Fibroblast of skin of left biceps (primary cell): ENCODE measurements around the gene IL1R1.

Experiments used
- DNase-seq, 2 experiments: peaks; one replicate each; pipeline ENCODE4 v3.0.0-alpha.2; 2013; ENCODE audit warnings: low read depth in 2 of 2

Gene IL1R1

DNA sequence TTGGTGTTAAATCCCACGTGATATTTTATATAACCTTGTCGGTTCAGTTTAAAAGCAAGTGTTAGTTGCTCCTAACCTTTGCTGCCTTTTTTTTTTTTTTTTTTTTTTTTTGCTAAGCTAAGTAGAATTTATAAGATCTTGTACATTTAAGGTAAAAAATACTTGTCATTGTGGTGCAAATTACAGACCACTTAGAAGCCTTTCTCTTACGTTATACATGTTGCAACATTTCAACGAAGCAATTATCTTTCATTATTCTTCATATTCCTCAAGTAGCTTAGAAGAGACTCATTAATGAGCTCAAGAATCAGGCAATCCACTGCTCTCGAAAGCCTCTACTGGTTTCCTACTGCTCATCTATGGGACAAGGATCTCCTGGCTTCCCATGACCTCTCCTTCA is 29.4 kb downstream of the IL1R1 start:
- no peak for DNase-seq

DNA sequence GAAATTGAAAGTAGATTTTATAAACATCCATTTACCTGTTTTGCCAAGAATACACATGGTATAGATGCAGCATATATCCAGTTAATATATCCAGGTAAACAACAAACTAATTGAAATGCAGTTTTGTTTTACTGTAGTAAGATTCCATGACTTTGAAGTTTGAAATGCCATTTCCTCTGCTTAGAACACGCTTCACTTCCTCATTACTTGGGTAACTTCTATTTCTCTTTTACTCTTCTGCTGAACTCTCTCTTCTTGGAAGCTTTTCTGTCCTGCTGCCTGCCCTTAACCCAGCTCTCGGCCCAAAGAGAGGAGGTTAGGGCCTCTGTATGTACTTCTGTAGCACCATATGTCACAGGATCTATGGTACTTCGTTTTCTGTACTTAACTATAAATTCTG is 30.2 kb downstream of the IL1R1 start:
- DNase-seq = no peak

DNA sequence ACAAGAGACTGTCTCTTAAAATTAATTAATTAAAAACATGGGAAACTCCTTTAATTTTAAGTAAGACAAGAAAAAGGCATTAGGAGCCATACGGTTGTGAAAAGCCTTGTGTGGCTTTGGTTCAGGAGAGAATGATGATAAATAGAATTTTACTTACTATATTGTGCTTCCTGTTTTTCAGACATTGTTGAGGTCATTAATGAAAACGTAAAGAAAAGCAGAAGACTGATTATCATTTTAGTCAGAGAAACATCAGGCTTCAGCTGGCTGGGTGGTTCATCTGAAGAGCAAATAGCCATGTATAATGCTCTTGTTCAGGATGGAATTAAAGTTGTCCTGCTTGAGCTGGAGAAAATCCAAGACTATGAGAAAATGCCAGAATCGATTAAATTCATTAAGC is 33.6 kb downstream of the IL1R1 start:
- no peak for DNase-seq

DNA sequence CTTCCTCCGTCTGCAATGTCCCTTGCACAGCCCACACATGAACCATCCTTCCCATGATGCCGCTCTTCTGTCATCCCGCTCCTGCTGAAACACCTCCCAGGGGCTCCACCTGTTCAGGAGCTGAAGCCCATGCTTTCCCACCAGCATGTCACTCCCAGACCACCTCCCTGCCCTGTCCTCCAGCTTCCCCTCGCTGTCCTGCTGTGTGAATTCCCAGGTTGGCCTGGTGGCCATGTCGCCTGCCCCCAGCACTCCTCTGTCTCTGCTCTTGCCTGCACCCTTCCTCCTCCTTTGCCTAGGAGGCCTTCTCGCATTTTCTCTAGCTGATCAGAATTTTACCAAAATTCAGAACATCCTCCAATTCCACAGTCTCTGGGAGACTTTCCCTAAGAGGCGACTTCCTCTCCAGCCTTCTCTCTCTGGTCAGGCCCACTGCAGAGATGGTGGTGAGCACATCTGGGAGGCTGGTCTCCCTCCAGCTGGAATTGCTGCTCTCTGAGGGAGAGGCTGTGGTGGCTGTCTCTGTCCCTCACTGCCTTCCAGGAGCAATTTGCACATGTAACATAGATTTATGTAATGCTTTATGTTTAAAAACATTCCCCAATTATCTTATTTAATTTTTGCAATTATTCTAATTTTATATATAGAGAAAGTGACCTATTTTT is 35.4 kb downstream of the IL1R1 start:
- no peak for DNase-seq

DNA sequence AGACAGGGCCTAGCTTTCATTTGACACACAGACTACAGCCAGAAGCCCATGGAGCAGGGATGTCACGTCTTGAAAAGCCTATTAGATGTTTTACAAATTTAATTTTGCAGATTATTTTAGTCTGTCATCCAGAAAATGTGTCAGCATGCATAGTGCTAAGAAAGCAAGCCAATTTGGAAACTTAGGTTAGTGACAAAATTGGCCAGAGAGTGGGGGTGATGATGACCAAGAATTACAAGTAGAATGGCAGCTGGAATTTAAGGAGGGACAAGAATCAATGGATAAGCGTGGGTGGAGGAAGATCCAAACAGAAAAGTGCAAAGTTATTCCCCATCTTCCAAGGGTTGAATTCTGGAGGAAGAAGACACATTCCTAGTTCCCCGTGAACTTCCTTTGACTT is 36.5 kb downstream of the IL1R1 start:
- no peak for DNase-seq

DNA sequence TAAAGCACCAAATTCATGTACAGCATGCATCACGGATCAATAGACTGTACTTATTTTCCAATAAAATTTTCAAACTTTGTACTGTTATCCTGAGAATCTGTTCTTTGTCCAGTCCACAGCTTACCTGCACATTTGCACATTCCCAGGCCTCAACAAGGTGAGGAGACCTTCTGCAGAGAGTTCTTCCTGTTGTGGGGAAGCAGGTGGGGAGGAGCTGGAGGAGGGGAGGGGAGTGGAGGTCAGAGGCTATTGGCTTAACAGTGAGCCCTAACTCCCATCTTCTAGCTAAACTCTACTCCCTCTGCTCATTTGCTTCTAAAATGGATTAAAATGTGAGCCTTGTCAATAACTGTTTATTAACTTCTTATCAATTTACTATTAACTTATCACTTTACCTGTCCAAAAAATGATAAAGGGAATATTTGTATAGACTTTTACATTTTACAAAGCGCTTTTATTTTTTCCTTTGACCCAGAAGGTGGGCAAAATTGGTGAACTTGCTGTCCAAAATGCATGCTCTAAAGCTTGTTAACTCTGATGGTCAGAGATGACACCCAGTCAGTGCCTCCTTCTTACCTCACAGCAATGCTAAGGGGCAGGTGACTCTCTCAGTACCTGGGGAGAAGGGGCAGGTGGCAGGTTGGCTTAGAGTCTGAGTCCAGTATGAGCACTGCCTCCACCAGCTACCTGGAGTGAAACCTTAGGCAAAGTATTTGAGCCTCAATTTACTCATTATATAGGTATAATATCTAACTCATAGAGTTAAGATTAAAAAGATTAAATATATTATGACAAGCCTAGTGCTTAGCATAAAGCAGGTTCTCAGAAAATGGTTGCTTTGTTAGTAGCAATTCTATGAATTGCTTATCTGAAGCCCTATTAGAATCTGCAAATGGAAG is 37.5 kb downstream of the IL1R1 start:
- DNase-seq = no peak

DNA sequence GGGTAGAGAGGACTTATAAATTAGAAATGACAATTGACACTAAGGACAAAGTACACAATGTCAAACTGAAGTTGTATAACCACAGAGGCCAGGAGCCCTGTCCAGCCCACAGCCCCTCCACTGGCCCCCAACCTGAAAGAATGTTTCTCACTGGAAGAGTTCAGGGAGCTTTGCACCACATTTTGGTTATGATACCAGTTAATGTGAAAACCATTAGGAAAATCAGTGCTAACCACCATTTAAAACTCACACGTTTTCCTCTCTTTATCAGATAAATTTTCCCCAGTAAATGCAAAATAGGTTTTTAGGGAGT is 38.1 kb downstream of the IL1R1 start:
- no peak for DNase-seq

DNA sequence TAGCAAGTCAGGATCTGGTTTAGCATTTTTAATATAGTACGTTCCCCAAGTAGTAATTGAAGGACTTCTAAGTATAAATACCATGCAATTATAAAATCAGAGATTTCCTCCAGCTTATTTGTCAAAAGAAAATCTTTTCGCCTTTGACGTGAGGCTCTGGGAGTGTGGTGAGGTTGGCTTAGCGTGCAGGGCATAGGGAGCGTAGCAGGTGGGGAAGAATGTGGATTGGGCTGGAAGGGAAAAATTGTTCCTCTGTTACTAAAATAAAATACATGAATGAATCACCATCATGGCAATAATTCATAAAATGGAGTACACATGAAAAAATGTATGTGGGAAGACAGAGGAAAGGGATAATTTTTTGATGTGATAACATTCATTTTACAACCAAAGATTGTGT is 38.8 kb downstream of the IL1R1 start:
- no peak for DNase-seq

DNA sequence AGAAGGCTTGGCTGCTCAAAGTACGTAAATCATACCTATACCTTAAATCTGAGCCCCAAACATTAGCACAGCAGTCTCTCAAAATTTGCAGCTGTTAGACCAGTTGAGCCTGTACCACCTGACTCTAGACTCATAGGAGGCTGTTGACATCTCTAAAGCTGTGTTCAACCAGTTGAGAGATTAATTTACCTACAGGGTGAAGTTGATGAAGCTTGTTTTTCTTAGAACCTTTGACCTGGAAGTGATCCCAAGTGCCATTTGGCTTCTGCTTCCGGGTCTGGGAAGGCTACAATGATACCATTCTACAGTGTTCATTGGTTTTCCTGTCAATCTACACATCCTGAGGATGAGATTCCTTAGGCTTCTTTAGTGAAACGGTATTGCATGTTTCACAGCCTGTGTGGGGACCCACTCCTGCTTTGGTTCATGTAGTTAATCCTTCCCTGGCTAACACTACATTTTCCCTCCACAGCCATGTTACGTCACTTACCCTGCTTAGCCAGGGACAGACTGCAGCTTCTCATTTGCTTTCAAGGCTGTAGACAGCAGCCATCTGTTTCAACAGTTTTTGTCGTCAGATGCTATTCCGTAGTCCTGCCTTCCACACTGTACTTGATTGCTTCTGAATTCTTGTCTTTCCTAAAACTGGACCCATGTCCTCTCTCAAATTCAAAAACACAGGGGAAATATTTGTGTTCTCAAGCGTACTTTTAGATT is 39.5 kb downstream of the IL1R1 start:
- DNase-seq = no peak

DNA sequence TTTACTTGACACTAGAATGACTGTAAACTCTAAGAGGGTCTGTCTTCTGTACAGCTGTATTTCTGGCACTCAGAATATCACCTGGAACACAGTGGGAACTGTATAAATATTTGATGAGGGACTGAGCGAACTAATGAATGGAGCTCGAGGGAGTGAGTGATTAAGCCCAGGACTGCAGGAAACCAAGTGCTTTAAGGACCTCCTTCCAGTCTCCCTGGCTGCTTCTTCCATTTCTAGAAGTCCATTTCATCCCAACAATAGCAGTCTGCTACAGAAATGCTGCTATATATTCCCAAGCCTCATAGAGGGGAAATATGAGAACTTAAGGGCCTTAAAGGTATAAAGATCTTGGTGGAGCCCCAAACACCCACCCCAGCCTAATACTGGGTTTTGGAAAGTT is 41.5 kb downstream of the IL1R1 start:
- DNase-seq = no peak

DNA sequence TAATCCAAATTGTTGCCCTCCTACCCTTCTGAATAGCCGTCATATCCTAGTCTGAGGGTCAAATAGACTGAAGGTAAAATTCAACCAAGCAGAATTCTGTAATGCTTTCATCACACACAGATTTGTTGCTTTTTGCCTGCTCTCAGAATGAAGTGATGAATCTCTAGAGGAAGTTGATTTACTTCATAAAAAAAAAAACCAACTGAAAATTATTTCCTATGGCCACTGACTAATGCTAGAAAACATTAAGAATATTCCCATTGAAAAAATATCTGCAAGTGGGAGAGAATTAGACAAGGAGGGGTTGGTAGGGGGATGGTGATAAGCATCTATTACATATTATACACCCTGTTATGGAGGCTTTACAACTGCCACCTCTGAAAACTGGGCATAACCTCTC is 42.0 kb downstream of the IL1R1 start:
- DNase-seq = no peak

DNA sequence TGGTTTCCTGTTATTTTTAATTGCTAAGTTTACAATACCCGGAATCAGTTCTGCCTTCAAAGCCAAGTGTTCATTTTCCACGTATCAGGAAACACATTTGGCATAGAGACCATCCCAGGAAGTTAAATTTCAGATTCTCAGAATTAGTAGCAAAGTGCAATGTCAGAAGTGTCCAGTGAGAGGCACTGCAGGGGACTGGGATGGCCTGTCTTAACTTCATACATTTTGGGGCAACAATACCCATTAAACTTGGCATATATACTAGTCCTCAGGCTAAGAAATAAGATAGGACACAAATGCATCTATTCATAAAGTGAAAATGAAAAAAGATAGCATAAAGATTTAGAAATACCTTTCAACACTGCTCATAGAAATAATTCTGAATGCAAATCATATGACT is 42.8 kb downstream of the IL1R1 start:
- DNase-seq = no peak

DNA sequence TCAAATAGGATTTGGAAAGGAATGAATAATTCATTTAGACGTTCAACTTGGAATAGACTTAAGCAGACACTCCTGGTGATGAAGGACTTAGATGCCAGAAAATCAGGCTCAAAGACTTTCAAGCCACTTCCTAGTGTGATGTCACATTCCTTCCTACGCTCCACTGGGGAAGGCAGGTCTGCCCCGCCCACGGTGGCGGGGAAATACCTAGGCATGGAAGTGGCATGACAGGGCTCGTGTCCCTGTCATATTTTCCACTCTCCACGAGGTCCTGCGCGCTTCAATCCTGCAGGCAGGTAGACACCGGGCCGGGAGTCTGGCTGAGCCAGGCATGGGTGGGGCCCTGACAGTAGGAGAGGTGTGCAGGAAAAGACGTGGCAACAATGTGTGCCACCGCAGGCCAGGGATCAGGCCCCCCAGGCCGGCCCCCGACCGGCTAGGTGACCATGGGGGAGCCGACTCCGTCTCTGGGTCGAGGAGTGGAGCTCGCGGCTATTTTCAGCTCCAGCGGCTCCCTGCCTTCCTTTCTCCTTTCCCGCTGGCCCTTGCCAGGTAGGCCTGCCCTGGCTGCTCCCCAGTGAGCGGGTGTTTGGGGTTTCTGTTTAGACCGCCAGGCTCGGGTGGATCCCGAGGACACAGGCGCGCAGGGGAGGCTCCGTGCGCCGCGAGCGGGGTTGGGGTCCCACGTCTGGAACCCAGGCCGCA is 44.4 kb downstream of the IL1R1 start, which contains the start of gene IL1RL2:
IL1RL2 (plus strand) TSS at position 233 of the 705 bp plus-strand sequence. CDS start 845 bp downstream, outside the sequence.
- no peak for DNase-seq

DNA sequence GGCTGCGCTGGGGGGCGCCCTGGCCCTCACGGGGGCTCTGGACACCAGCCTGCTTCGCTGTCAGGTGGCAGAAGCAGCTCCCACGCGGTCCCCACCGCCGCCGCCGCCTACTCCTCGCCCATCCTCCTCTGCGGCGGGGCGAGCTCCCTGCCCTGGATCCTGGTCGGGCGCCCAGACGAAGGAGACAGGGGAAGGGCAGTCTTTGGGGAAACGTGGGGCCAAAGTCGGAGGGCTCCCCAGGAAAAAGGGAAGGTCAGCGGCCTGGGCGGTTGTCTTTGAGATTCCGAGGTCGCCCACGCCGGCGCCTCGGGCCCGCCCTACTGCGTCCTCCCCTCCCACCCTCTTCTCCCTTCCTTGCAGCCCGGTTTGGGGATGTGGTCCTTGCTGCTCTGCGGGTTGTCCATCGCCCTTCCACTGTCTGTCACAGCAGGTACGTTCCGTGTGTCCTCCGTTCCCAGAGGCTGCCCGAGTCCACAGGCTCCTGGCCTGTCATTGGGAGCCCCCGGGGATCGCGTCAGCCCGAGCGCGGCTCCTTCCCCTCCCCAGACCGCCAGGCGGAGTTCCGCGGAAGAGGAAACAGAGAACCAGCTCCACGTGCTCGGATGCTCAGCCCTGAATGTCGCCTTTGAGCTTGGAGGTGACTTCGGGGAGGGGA is 45.1 kb downstream of the IL1R1 start:
- DNase-seq = no peak

DNA sequence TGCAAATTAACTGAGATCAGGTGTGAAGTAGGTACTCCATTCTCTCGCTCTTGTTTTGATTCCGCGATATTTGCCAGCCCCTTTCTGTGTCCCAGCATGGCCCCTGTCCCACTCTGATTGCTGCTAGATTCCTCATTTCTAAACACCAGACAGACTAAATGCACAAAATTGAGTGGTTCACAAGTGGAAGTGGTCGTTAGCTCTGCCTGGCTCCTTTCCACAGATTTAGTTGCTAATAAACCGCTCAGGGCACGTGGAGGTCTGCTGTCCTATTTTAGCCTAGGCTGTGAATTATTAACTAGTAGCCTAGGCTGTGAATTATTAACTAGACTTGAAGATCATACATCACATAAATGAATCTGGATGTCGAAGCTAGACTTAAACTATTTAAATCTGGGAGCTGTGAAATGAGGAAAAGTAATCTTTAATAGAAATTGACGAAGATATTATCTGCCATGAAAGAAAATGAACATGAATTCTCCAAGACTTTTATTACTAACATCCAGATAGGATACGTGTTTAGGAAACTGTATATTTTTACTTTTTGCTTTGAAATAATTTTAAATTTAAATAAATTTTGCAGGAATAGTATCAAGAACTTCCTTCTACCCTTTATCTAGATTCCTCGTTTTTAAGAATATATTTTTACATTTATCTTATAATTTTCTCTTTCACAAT is 48.0 kb downstream of the IL1R1 start:
- no peak for DNase-seq

DNA sequence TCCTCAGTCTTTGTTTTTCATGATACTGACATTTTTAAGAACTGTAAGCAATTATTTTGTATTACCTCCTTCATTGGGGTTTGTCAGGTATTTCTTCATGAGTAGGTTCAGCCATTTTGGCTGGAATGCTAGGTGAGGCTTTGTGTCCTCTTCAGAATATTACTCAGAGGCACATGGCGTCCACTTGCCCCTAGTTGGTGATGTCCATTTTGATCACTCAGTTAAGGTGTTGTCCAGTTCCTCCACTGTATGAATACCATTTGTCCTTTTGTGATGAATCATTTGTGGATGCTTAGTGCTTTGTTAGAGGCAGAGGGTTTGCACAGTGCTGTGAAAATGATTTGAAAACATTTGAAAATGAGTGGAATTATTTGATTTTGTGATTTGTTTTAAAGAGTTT is 49.0 kb downstream of the IL1R1 start:
- no peak for DNase-seq

DNA sequence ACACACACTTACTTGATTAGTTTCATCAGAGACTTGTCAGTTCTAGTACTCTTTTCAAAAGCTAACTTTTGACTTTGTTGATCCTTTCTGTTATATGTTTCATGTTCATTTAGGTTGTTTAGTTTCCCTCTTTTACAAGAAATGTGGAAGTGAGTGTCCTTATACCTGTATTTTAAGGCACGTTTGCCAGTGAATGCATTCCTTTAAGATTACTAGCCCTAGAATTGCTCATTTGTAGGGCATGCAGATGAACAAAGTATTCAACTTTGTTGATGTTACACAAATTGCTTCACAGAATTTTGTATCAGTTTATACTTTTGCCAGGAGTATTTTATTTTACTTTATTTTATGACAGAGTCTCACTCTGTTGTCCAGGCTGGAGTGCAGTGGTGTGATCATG is 50.5 kb downstream of the IL1R1 start:
- DNase-seq = no peak

DNA sequence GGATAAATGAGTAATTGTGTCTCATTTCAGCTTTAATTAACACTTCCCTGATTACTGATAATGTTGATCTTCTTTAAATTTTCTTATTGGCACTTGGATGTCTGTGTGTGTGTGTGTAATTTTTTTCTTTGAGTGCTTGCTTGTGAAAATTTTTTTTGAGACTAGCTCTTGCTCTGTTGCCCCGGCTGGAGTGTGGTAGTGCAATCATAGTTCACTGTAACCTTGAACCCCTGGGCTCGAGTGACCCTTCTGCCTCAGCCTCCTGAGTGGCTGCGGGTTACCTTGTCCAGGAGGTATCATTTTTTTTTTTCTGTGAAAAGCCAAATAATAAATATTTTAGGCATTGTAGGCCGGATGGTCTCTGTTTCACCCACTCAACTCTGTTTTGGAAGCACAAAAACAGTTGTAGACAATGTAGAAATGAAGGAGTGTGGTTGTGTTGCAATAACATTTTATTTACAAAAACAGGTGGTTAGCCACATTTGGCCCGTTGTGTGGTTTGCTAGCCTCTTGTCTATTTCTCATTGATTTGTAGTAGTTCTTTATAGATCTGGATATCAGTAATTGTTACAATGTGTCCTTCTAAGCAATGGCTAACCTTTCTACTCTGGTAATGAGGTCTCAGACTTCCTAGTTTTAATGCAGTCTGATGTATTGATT is 52.2 kb downstream of the IL1R1 start:
- DNase-seq = no peak

DNA sequence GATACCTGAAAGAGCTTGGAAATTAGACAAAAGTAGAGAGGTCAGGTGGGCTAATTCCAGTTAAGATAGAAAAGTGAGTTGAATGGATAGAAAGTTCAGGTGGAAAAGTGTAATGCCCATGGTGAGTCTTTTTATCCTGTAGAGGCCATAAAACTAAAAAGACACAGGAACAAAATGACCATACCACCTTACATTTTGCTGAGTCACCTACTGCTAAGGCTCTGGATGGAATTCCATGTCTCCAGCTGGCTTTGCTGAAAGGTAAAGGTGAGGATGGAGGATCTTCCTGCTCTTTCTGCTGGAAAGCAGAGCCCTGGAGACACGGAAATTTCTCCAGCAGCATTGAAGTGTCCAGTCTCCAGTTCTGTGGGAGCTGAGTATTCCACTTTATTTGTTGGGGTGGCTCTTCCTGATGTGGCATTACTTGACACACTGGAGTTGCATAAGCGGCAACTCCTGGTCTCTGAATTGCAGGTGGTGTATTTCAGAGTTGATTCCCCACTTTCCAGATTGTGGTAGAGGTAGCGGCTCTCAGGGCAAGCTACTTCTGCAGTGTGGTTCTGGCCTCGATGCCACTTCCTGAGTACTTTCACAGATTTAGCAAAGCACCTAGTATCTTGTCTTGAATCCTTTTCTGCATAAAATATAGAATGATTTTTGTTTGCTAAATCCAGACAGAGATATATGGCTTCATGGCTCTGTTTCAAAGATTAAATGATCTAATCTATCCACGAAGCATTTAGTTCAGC is 55.0 kb downstream of the IL1R1 start:
- no peak for DNase-seq

DNA sequence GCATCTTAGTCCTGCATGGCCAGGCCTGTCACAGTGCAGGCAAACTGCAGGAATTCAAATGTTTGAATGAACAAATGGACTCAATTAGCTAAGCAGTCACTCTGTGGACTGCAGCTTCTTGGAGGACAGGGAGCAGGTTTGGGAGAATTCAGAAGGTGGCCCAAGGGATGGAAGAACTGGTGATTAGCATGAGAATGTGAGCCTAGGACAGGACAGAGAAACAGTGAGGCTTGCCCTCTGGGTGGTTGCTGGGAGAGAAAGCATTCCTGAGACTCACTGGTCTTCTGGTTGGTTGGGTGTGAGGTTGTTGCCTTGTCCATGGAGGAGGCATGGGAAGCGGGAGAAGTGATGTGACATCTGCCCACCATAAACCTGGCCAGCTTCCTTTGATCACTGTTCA is 58.0 kb downstream of the IL1R1 start:
- DNase-seq = no peak
